ENCODE results near the gene PERP.

PERP gene

DNA sequence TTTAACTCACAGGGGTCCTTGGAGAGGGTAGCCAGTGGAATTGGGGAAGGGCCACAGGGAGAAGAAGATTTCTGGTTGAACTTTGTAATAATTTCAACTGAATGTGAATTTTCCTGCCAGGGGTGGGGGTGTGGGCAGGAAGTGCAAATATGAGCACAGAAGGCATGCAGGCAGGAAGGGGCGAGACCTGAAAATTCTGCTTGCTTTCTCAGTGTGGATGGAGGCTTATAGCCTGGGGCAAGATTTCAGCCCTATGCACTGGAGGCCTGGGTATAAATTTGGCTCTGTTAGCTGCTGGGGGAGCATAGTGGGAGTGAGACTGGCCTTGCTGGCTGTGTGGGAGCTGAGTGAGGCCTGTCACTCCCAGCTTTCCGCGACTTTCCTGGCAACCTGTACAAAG lies 54.4 kb downstream of the PERP start:
- DNase-seq (ENCODE audit: low read depth in 2 of 2), result no peak

DNA sequence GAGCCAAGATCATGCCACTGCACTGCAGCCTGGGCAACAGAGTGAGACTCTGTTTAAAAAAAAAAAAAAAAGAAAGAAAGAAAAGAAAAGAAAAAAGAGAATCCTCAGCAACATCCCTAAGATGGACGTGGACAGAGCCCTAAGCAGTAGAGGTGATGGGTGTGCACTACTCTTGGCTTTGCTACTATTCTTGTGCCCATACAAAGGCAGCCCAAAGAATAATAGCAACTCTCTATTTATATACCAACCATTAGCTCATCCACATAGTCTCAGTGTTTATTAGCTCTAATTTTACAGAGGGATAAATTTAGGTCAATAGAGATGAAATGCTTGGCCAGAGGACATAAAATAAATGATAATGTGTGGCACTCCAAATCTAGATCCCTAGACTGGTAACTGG lies 62.2 kb downstream of the PERP start:
- DNase-seq (ENCODE audit: low read depth in 2 of 2), result no peak

DNA sequence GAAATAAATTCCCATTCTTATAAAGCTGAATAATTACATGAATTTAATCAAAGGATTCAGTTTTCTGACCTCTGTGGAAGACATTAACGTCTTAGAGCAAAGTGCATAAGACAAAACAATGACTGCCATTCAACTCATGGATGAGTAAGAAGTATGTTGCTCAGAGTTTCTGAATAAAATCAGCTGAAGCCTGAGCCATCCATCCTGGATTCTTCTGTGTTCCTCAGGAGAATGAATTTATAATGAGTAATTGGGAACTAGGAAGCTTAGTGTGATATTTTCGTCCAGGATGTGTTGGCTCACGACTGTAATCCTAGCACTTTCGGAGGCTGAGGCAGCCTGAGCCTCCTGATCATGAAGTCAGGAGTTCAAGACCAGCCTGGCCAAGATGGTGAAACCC lies 62.8 kb downstream of the PERP start:
- DNase-seq (ENCODE audit: low read depth in 2 of 2), result no peak

Data from fibroblast of skin of left quadriceps (primary cell).